Hepatocyte (in vitro differentiated cells): ENCODE results near the gene CLEC4C. TPM values are rescaled to one million over a fixed set of nuclear protein-coding genes. Genes with fewer than 3 reads are reported as not detected.
"Not testable (repeated sequence)": the region's sequence is repeated elsewhere in the genome, so short reads cannot be mapped to it uniquely, and the experiment has no call there.

Source experiments
- DNase-seq: peaks from one replicate; pipeline ENCODE4 v3.0.0-alpha.2; 2016; ENCODE audit warnings: low spot score
- H2AFZ ChIP-seq: fragments of 200-600 bp; sonication (generic); 2 replicates; pipeline ENCODE4 v1.6.0; 2016; ENCODE audit warnings: antibody characterized with exemption, mild to moderate bottlenecking
- H3K27ac ChIP-seq: fragments of 200-600 bp; sonication (generic); 2 replicates; pipeline ENCODE4 v1.5.1; 2016; ENCODE audit warnings: mild to moderate bottlenecking
- H3K27me3 ChIP-seq: fragments of 200-600 bp; sonication (generic); 2 replicates; pipeline ENCODE4 v1.6.1; 2016
- H3K36me3 ChIP-seq: fragments of 200-600 bp; sonication (generic); replicated peaks from 2 replicates; pipeline ENCODE4 v1.5.1; 2016; ENCODE audit warnings: low read depth; ENCODE audit not compliant: insufficient read depth
- H3K4me1 ChIP-seq: fragments of 200-600 bp; sonication (generic); 2 replicates; pipeline ENCODE4 v1.5.1; 2016; ENCODE audit warnings: mild to moderate bottlenecking, moderate library complexity; ENCODE audit not compliant: insufficient read depth
- H3K4me2 ChIP-seq: fragments of 200-600 bp; sonication (generic); 2 replicates; pipeline ENCODE4 v1.6.0; 2016
- H3K4me3 ChIP-seq: fragments of 200-600 bp; sonication (generic); 2 replicates; pipeline ENCODE4 v1.5.1; 2016; ENCODE audit warnings: mild to moderate bottlenecking
- H3K79me2 ChIP-seq: fragments of 200-600 bp; sonication (generic); 2 replicates; pipeline ENCODE4 v1.6.0; 2017; ENCODE audit warnings: mild to moderate bottlenecking
- H3K9me2 ChIP-seq: fragments of 200-600 bp; sonication (generic); replicated peaks from 2 replicates; pipeline ENCODE4 v1.6.0; 2017; ENCODE audit warnings: mild to moderate bottlenecking; ENCODE audit not compliant: insufficient read depth
- H3K9me3 ChIP-seq: fragments of 200-600 bp; sonication (generic); 2 replicates; pipeline ENCODE4 v1.5.1; 2016; ENCODE audit warnings: low read depth, mild to moderate bottlenecking
- H4K20me1 ChIP-seq: fragments of 200-600 bp; sonication (generic); 2 replicates; pipeline ENCODE4 v1.6.0; 2016; ENCODE audit warnings: mild to moderate bottlenecking; ENCODE audit not compliant: insufficient read depth, poor library complexity, severe bottlenecking
- EZH2 ChIP-seq: fragments of 200-600 bp; sonication (generic); IDR thresholded peaks from 2 replicates; pipeline ENCODE4 v1.6.1; 2016; ENCODE audit warnings: antibody characterized with exemption, mild to moderate bottlenecking, borderline replicate concordance
- EZH2phosphoT487 ChIP-seq: fragments of 200-600 bp; sonication (generic); IDR thresholded peaks from one replicate; pipeline ENCODE4 v1.6.1; 2018; ENCODE audit warnings: antibody characterized with exemption, mild to moderate bottlenecking, low read depth, moderate library complexity; ENCODE audit not compliant: unreplicated experiment, severe bottlenecking
- WGBS: methylation state at CpG from one replicate; pipeline ENCODE4 v1.1.6; 2016; ENCODE audit warnings: low lambda C conversion rate; ENCODE audit errors: missing lambda C conversion rate; 5-methylcytosine and 5-hydroxymethylcytosine counted together
- polyA plus RNA-seq: library from polyadenylated mRNA; unstranded; fragments of >200 nt; fragmentation: Nextera tagmentation; extraction: Ambion mirVana; gene quantifications from 2 replicates; pipeline ENCODE4 v1.2.1, GENCODE V29; 2016
- total RNA-seq: library from RNA; depleted of rRNA; stranded (reverse); fragments of >200 nt; gene quantifications from 2 replicates; pipeline ENCODE4 v1.2.3, GENCODE V29; 2014
- TF ChIP-seq, protein P1 (sequence below): fragments of 200-600 bp; sonication (generic); IDR thresholded peaks from 2 replicates; pipeline ENCODE4 v1.5.1; 2016; ENCODE audit warnings: antibody characterized with exemption, mild to moderate bottlenecking; ENCODE audit not compliant: poor library complexity

Gene CLEC4C
- total and polyA plus RNA-seq, 2 experiments from 2014 or later: not detected

DNA sequence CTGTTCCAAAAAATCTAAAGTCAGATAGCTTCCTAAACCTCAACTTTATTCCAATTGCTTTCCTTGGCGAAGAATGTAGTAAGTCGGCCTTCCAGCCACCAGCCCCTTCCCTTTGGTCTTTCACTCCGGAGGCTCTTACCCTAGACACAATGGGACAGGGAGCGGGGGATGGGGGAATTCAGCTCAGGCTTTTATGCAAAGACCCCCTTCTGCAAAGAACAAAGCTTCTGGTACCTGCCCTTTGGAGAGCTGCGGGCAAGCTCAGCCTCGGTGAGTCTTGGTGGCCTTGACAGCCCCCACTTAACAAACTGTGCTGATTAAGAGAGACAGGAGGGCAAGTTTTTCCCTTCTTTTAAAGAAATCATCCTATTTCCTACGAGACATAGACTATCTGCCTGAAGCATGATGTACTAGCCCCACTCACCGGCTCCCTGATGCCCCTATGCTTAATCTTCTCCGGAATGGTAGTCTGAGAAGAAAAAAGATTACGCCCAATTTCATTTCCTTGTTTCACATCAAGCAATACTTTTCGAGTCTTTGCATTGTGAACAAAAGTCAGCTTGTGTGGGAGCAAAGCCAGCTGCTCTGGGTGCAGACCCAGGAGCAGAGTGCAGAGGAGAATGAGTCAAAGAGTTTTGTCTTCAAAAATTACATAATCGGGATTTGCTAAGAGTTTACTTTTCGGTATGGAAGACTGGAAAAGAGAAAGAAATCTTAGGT lies 40.6 kb upstream of the CLEC4C start:
- no peak for DNase-seq
- Histone ChIP-seq H3K4me1 (no peaks in the 10 kb centered on the region), H4K20me1 (no peaks in the 10 kb centered on the region), H3K9me3 (no peaks in the 10 kb centered on the region), H3K9me2 (no peaks in the 10 kb centered on the region), H2AFZ (no peak overlapping the region), H3K36me3 (no peaks in the 10 kb centered on the region), H3K79me2 (no peaks in the 10 kb centered on the region), H3K4me2 (no peak overlapping the region), H3K27ac (no peak overlapping the region), H3K4me3 (no peak overlapping the region), H3K27me3 (peaks cover 19% of the 10 kb centered on the region)
- WGBS: 34% methylated on average over 13 of the region's 13 CpGs
- TF ChIP-seq, protein P1, sequence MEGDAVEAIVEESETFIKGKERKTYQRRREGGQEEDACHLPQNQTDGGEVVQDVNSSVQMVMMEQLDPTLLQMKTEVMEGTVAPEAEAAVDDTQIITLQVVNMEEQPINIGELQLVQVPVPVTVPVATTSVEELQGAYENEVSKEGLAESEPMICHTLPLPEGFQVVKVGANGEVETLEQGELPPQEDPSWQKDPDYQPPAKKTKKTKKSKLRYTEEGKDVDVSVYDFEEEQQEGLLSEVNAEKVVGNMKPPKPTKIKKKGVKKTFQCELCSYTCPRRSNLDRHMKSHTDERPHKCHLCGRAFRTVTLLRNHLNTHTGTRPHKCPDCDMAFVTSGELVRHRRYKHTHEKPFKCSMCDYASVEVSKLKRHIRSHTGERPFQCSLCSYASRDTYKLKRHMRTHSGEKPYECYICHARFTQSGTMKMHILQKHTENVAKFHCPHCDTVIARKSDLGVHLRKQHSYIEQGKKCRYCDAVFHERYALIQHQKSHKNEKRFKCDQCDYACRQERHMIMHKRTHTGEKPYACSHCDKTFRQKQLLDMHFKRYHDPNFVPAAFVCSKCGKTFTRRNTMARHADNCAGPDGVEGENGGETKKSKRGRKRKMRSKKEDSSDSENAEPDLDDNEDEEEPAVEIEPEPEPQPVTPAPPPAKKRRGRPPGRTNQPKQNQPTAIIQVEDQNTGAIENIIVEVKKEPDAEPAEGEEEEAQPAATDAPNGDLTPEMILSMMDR: no peak
- TF ChIP-seq EZH2: no peak
- no peak for TF ChIP-seq EZH2phosphoT487

DNA sequence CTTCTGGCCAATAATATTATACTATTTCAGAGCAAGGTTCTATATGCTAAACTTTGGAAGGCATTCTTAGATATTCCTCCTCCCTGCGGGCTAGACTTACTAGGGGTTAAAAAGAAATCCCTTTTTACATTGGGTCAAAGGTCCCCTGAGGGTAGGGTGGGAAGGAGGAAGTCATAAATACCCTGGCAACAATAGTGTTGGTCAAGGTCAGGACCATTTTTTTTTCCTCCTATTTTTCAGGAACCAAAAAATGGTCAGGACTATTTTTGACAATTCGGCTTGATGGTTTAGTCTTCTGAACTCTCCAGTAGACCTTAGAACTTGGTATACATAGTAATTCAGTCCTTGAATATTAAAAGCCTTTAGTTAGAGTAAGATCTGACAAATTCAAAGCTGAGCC lies 37.5 kb upstream of the CLEC4C start:
- TF ChIP-seq EZH2phosphoT487: no peak
- TF ChIP-seq EZH2: no peak
- TF ChIP-seq, protein P1: no peak
- H3K79me2 ChIP-seq: no peaks in the 10 kb centered on the region
- no peak overlapping the region for H3K27ac ChIP-seq
- H3K9me3 ChIP-seq: no peaks in the 10 kb centered on the region
- no peak overlapping the region for H2AFZ ChIP-seq
- no peak overlapping the region for H3K4me3 ChIP-seq
- no peak for DNase-seq
- H3K36me3 ChIP-seq: no peaks in the 10 kb centered on the region
- peaks cover 16% of the 10 kb centered on the region for H3K27me3 ChIP-seq
- no peaks in the 10 kb centered on the region for H3K9me2 ChIP-seq
- 72% methylated on average over 2 of the region's 2 CpGs for WGBS
- no peaks in the 10 kb centered on the region for H3K4me1 ChIP-seq
- H3K4me2 ChIP-seq: no peak overlapping the region
- no peaks in the 10 kb centered on the region for H4K20me1 ChIP-seq

DNA sequence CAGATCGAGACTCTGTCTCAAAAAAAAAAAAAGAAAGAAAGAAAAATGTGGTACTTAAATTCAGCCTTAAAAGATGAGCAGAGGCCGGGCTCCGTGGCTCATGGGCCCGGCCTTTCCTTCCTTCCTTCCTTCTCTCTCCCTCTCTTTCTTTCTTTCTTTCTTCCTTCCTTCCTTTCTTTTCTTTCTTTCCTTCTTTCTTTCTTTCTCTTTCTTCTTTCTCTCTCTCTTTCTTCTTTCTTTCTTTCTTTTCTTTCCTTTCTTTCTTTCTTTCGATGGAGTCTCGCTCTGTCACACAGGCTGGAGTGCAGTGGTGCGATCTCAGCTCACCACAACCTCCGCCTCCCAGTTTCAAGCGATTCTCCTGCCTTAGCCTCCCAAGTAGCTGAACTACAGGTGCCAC lies 36.3 kb upstream of the CLEC4C start:
- H3K36me3 ChIP-seq, H3K79me2 ChIP-seq, H3K4me1 ChIP-seq, H3K9me3 ChIP-seq, H2AFZ ChIP-seq, DNase-seq, H4K20me1 ChIP-seq, H3K9me2 ChIP-seq, H3K4me3 ChIP-seq, H3K27ac ChIP-seq, H3K4me2 ChIP-seq: not testable (repeated sequence)
- H3K27me3 ChIP-seq: peaks cover 12% of the 10 kb centered on the region
- 87% methylated on average over 8 of the region's 9 CpGs for WGBS

DNA sequence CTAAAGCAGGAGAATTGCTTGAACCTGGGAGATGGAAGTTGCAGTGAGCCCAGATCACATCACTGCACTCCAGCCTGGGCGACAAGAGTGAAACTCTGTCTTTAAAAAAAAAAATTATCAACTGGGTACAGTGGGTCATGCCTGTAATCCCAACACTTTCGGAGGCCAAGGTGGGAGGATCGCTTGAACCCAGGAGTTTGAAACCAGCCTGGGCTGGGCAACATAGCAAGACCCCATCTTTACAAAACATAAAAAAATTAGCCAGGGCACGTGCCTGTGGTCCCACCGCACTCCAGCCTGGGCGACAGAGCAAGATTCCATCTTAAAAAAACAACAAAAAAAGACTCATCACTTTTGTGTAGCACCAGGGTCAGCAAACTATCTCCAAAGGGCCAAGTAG lies 34.9 kb upstream of the CLEC4C start:
- no peaks in the 10 kb centered on the region for H3K9me3 ChIP-seq
- no peaks in the 10 kb centered on the region for H3K9me2 ChIP-seq
- no peaks in the 10 kb centered on the region for H3K27me3 ChIP-seq
- TF ChIP-seq, protein P1: no peak
- no peak for TF ChIP-seq EZH2phosphoT487
- no peak for TF ChIP-seq EZH2
- no peaks in the 10 kb centered on the region for H4K20me1 ChIP-seq
- H3K79me2 ChIP-seq: no peaks in the 10 kb centered on the region
- no peak for DNase-seq
- WGBS: 97% methylated on average over 6 of the region's 6 CpGs
- no peak overlapping the region for H3K27ac ChIP-seq
- no peak overlapping the region for H3K4me3 ChIP-seq
- no peaks in the 10 kb centered on the region for H3K4me1 ChIP-seq
- no peaks in the 10 kb centered on the region for H3K36me3 ChIP-seq
- no peak overlapping the region for H3K4me2 ChIP-seq
- H2AFZ ChIP-seq: no peak overlapping the region
